Activated CD4-positive, alpha-beta T cell treated with anti-CD3 and anti-CD28 coated beads, Interleukin-2, amount 50 U/mL, for 4 hours (primary cell): Measurements from ENCODE around the gene PALB2.
A peak's percentile ranks its signal among the peaks of the same experiment; 100 is the strongest.

Experiments used
- DNase-seq, 2 experiments: peaks; one replicate each; pipeline ENCODE4 v3.0.0-alpha.2; 2020

PALB2 gene

DNA sequence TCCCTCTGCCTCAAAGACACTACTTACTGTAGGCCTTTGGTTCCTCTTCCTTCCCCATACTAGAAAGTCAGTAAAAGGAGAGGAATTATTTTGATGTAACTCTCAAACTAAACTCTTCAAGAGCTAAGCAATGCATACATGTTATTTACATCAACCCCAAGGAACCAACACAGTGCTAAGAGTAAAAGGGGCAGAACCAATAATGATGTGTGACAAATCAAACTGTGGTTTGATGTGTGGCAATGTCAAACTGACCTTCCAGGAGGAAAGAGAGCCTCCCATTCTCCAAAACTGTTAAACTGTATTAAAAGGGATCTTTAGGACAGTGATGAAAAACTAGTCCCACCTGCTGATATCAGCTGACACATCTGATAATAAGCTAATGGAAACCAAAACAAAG, 60.7 kb downstream of the PALB2 start:
- no peak for DNase-seq

DNA sequence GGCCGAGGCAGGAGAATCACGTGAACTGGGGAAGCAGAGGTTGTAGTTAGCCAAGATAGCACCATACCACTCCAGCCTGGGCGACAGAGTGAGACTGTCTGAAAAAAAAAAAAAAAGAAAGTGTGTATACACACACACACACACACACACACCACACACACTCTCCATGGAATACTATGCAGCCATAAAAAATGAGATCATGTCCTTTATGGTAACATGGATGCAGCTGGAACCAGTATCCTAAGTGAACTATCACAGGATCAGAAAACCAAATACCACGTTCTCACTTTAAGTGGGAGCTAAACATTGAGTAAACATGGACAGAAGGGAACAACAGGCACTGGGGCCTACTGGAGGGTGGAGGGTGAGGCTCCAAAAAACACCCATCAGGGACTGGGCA, 61.7 kb downstream of the PALB2 start:
- no peak for DNase-seq

DNA sequence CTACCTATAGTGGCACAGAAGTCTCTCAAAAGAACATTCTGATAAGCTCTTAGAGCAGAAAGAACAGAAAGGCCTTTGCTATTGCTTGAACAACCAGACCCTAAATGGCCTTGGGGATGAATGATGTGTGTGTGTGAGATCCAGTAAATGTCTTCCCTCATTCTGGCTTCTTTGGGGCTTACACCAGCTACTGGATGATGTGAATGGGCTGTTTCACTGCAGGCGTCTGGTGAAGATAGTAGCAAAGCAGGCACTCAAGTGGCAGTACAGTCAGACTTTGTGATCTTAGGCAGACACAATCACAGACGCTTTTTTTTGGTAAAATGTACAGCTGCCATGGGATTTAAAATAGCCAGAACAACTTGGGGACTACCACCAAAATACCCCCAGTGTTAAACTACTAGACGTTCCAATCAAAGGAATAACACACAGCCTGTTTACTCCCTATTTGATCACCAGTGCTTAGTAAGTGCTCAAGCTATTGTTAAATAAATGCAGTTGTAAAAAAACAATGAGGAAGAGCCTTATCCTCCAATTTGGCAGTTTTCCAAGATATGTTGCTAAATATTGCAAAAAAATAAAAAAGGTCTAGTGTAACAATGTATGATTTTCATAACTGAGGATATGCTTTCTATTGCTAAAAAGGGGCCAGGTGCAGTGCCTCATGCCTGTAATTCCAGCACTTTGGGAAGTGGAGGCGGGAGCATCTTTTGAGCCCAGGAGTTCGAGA, 62.8 kb downstream of the PALB2 start:
- DNase-seq = no peak

- no peak for DNase-seq
These were observed 63.6 kb downstream of the PALB2 start for GRCh38 chr16:23577493-23577892.

- DNase-seq = no peak
These were observed 65.3 kb downstream of the PALB2 start for GRCh38 chr16:23575834-23576233.

- DNase-seq = no peak
These were observed 67.3 kb downstream of the PALB2 start for GRCh38 chr16:23573817-23574216.

DNA sequence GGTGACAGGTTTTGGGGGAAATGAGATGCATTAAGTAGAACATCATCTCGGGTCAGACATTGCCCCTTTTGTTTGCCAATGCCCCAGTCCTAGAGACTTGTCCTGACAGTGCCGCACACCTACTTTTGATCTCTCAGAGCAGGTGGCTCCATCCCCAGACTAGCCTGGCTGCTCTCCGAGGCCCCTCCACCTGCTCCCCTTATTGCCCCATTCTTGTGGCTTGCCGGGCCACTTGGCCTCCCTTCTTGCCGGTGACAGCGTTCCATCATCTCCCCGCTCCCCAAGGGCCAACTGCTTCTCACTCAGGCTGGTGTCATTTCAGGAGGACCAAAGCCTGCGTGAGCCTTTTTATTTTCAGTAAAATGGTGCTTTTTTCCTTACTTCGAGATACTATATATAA, 68.7 kb downstream of the PALB2 start:
- no peak for DNase-seq

DNA sequence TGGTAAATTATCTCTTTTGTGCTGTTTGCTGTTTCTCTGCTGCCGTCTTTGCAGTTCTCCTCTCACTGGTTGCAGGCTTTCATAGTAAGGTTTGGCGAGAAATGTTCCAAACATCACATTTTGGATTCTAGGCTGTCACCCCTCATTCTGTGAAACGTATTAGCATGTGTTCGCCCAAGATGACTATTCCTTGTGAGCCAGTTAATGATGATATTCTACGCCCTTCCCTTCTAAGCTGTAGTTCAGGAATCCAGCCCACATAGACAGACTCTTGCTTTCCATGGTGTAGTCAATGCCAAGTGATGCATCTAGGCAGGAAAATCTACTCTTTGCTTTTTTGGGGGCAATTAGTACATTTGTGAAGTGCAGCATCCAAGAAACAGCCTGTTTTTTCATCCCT, 69.2 kb downstream of the PALB2 start:
- no peak for DNase-seq

DNA sequence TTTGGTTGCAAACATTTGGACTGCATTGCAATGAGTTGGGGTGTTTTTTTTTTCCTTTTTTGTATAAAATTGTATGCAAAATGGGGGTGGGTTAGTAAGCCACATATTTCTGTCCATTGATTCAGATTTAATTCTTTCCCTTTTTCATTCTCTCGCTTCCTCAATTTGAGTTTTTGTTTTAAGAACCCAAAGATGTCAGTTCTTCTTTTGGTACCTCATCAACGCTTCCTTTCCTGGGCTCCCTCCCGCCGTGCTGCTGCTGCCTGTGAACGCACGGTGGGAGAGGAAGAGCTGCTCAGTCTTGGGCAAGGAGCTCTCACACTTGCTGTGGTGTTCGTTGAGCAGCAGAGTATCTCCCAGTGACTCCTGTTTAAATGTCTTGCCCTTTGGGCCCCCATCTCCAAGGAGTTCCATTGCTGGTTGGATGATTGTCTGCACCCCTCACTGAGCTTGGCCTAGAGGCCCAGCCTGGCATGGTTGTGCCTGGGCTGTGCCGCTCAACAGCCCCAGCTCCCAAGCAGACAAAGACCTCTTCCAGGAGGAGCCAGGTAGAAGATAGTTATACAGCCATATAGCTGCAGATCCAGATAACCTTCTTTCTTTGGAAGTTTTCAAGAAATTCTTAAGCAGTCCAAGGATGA, 70.0 kb downstream of the PALB2 start:
- no peak for DNase-seq

DNA sequence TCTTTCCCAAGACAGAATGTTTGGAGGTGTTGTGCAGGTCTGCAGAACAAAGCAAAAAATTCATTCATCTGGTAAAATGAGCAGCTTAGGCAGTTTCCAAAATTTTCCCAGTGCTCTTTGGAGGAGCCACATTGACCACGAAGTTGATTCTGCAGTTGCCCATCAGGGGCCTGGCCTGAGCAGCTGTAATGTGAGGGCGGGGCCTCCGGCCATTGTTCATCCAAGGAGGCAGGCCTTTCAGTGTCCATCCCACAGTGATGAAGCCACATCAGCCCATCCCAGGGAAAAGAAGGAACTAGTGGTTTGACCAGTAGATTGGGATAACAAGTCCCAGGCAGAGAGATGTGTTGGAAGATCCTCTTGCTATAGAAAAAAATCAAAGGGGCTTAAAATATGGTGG, 73.5 kb downstream of the PALB2 start:
- DNase-seq = no peak

DNA sequence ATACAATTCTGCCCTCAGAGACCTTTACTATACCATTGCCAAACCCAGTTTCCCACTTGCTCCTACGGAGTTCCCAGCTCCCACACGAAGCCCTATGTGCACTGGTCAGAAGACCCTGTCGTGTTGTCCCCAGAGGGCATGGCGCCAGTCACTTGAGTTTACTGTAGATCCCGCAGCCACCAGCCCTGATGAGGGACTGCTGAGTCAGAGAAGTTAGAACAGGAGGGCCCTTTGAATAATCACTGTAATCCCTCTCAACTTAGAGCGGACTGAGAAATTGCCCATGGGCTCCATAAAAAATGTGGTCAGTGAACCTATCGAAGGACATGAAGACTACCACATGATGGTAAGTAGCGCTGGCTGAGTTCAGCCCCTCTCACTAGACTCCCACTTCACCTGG, 74.4 kb downstream of the PALB2 start:
- DNase-seq = no peak

DNA sequence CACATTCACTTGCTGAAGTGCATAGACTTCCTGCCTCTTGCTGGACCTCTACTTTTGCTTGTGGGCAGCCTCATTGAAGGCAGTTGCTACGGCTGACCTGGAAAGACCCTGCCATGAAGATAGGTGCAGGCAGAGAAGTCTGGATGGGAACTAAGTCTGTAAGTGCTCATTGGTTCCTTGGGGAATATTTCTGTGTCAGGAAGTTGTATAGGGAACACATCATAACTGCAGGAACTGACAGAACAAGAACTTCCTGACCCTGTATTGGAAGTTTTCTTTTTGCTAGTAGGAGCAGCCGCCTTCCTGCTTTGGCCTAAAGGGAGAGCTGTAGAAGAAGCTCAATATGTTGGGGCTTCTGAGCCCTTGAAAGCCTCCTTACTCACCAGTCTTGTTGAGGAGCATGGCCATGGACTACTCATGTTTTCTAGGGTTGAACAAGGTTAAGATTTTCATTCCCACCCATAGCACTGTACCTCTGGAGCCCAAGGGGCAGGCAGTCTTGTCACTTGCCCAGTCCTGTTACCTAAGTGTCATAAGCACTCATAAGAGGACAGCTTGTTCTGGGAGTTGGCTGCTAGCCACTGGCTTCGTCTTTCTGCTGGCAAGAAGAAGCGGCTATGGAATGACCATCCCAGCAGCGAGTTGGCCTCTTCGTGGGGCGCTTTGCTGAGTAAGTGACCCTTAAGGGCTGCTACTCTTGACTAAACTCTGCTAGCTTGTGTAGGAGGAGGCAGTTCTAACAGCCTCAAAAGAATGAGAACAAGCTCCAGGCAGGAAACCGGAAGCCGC, 76.3 kb downstream of the PALB2 start:
- DNase-seq = no peak

- DNase-seq = no peak
These were observed 77.9 kb downstream of the PALB2 start for GRCh38 chr16:23563186-23563585.

DNA sequence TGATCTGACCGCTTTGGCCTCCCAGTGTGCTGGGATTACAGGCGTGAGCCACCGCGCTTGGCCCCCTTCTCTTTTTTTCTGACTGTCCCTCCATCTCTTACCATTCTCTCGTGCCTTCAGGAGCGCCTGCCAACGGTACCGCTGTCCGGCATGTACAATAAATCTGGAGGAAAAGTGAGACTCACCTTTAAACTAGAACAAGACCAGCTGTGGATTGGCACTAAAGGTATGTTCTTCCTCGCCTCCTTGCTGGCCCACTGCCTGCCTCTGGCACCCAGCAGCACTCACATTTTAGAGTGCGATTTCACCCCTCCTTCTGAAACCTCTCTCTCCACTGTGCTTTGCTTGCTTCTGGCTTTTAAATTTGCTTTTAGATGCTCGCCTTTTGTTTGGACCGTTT, 78.6 kb downstream of the PALB2 start:
- DNase-seq = no peak

- DNase-seq = no peak
These were observed 79.5 kb downstream of the PALB2 start for GRCh38 chr16:23561586-23561985.

GRCh38 chr16:23557779-23558702, 83.1 kb downstream of the PALB2 start:
- peak in 1 of 2 experiments; percentile 6 for DNase-seq

- DNase-seq = peak; percentile 93 to 94
These were observed 84.0 kb downstream of the PALB2 start, which contains the start of the genes EARS2 and UBFD1 for GRCh38 chr16:23556881-23557778. EARS2 (minus strand) TSS chr16:23557350; CDS start chr16:23557343, 7 bp downstream. UBFD1 (plus strand) TSS chr16:23557727; CDS start chr16:23557743, 16 bp downstream.

- no peak for DNase-seq
These were observed 86.6 kb downstream of the PALB2 start for GRCh38 chr16:23554536-23554935.
